ENCODE data around the gene LIPC.

GRCh38 chr15:58448331-58448730 lies 16.5 kb downstream of the LIPC start:
- TF ChIP-seq EP300 (IDR thresholded peaks at IDR 0.05) = no peak
- TF ChIP-seq CTCF (IDR thresholded peaks at IDR 0.05) = no peak
- TF ChIP-seq POLR2A (IDR thresholded peaks at IDR 0.05) = no peak

Measured in sigmoid colon (tissue), 4 donors.